ENCODE data around the gene HCST. TPM values are rescaled to one million over a fixed set of nuclear protein-coding genes. Genes with fewer than 3 reads are reported as not detected.

The HCST gene
- total RNA-seq, 1 donor from 2014 or later = 1.8 TPM

GRCh38 chr19:35935911-35936737, 33.8 kb downstream of the HCST start, which contains the start of gene LRFN3:
LRFN3 (plus strand) TSS chr19:35936374; CDS start chr19:35939426, 3,052 bp downstream.
- ATAC-seq (peak; percentile 64), DNase-seq (ENCODE audit: low spot score) (peak; percentile 75)

GRCh38 chr19:35936738-35937268, 34.5 kb downstream of the HCST start:
- ATAC-seq = no peak
- DNase-seq (ENCODE audit: low spot score) = no peak

- DNase-seq (ENCODE audit: low spot score) (no peak), ATAC-seq (peak; percentile 9)
Measured at GRCh38 chr19:35937345-35938281, 35.3 kb downstream of the HCST start.

GRCh38 chr19:35938282-35939224, 36.2 kb downstream of the HCST start:
- DNase-seq (ENCODE audit: low spot score) (no peak), ATAC-seq (no peak)

- ATAC-seq = no peak
- no peak for DNase-seq (ENCODE audit: low spot score)
Measured at GRCh38 chr19:35939307-35940077, 37.2 kb downstream of the HCST start.

- DNase-seq (ENCODE audit: low spot score) = no peak
- no peak for ATAC-seq
Measured at GRCh38 chr19:35940078-35940775, 37.9 kb downstream of the HCST start.

- DNase-seq (ENCODE audit: low spot score) = no peak
- ATAC-seq = no peak
Measured at GRCh38 chr19:35940839-35941238, 38.5 kb downstream of the HCST start.

GRCh38 chr19:35942235-35942634, 39.9 kb downstream of the HCST start:
- ATAC-seq (peak; percentile 96), DNase-seq (ENCODE audit: low spot score) (peak; percentile 77)

- no peak for ATAC-seq
- DNase-seq (ENCODE audit: low spot score) = no peak
Measured at GRCh38 chr19:35943321-35944301, 41.3 kb downstream of the HCST start.

GRCh38 chr19:35944556-35944955, 42.2 kb downstream of the HCST start:
- ATAC-seq (no peak), DNase-seq (ENCODE audit: low spot score) (no peak)

- ATAC-seq (no peak), DNase-seq (ENCODE audit: low spot score) (no peak)
Measured at GRCh38 chr19:35945121-35945790, 42.9 kb downstream of the HCST start.

GRCh38 chr19:35946203-35946602, 43.9 kb downstream of the HCST start:
- ATAC-seq (no peak), DNase-seq (ENCODE audit: low spot score) (no peak)

- no peak for ATAC-seq
Measured at GRCh38 chr19:35949131-35949530, 46.8 kb downstream of the HCST start.

More at GRCh38 chr19:35949131-35949530, 46.8 kb downstream of the HCST start:
- no peak for DNase-seq (ENCODE audit: low spot score)
